Measurements from ENCODE around the gene FSHR. TPM values are rescaled to one million over a fixed set of nuclear protein-coding genes. Genes with fewer than 3 reads are reported as not detected.

The FSHR gene
- total RNA-seq, 4 donors from 2014 or later = not detected

- no peak for ATAC-seq (ENCODE audit: low FRiP score)
- TF ChIP-seq CTCF (IDR thresholded peaks at IDR 0.05) = no peak
Measured at GRCh38 chr2:48914477-48915089, 239.7 kb downstream of the FSHR start.

More at GRCh38 chr2:48914477-48915089, 239.7 kb downstream of the FSHR start:
- no peak for DNase-seq (ENCODE audit: low spot score)

Small RNA genes within 50 kb of the gene (small RNA-seq; reads per million reads assigned to genes)
- not detected for gene MIR548BA
